NCI-H2196 treated with DMSO at 0.1 percent for 48 hours (cell line): ENCODE measurements around the gene RLF.
A peak's percentile ranks its signal among the peaks of the same experiment; 100 is the strongest.

Source experiments
- DNase-seq: peaks from one replicate; lab custom pipeline; 2025; ENCODE audit not compliant: unreplicated experiment; lab: John Stamatoyannopoulos, UW

Gene RLF

GRCh38 chr1:40161125-40161887 is at the start of gene RLF:
Gene RLF (plus strand): TSS chr1:40161387. CDS start chr1:40161400, 13 bp downstream.
- peak; percentile 85 for DNase-seq

- no peak for DNase-seq
These were observed 46.8 kb upstream of the RLF start for GRCh38 chr1:40114400-40114799.

GRCh38 chr1:40120128-40120527 is 41.1 kb upstream of the RLF start:
- DNase-seq, result no peak

GRCh38 chr1:40122855-40123254 is 38.3 kb upstream of the RLF start:
- DNase-seq, result no peak

GRCh38 chr1:40130892-40131291 is 30.3 kb upstream of the RLF start:
- no peak for DNase-seq

GRCh38 chr1:40132383-40133311 is 28.5 kb upstream of the RLF start:
- DNase-seq, result no peak

GRCh38 chr1:40133312-40133665 is 27.9 kb upstream of the RLF start:
- no peak for DNase-seq

GRCh38 chr1:40133839-40134238 is 27.3 kb upstream of the RLF start:
- no peak for DNase-seq

GRCh38 chr1:40140211-40140973 is 20.8 kb upstream of the RLF start:
- DNase-seq, result no peak

GRCh38 chr1:40141878-40142535 is 19.2 kb upstream of the RLF start:
- no peak for DNase-seq

- peak; percentile 38 for DNase-seq
These were observed 17.2 kb upstream of the RLF start for GRCh38 chr1:40143891-40144575.

GRCh38 chr1:40151457-40152079 is 9.6 kb upstream of the RLF start:
- DNase-seq, result no peak

GRCh38 chr1:40153073-40153770 is 8.0 kb upstream of the RLF start:
- peak; percentile 36 for DNase-seq

- no peak for DNase-seq
These were observed 6.1 kb upstream of the RLF start for GRCh38 chr1:40155135-40155534.

- no peak for DNase-seq
These were observed 5.3 kb upstream of the RLF start for GRCh38 chr1:40155910-40156309.

GRCh38 chr1:40160806-40161124 is 422 bp upstream of the RLF start:
- DNase-seq, result no peak

- no peak for DNase-seq
These were observed 756 bp downstream of the RLF start for GRCh38 chr1:40161888-40162397.

GRCh38 chr1:40162753-40163441 is 1.7 kb downstream of the RLF start:
- DNase-seq, result no peak

GRCh38 chr1:40167317-40167716 is 6.1 kb downstream of the RLF start:
- DNase-seq, result no peak
